Calu3 (cell line): ENCODE measurements around the gene SEMA4G. TPM values are rescaled to one million over a fixed set of nuclear protein-coding genes. Genes with fewer than 3 reads are reported as not detected.

Experiments
- BruUV-seq: library from RNA; stranded (reverse); fragments of 400-500 nt; replicated peaks from 2 replicates; lab custom pipeline; 2021; lab: Mats Ljungman, UMichigan
- CTCF ChIA-PET: fragments of 300-600 bp; sonication (Branson Sonifier 250); formaldehyde crosslinking; loops from one replicate; lab custom pipeline; 2022; ENCODE audit warnings: antibody characterized with exemption; lab: Charles Lee
- DNase-seq: peaks from one replicate; pipeline ENCODE4 v3.0.0; 2022
- H3K27ac Mint-ChIP-seq: one replicate; pipeline ENCODE4 v1.8.0; 2022; ENCODE audit warnings: mixed read lengths; ENCODE audit not compliant: unreplicated experiment
- H3K27me3 Mint-ChIP-seq: one replicate; pipeline ENCODE4 v1.8.0; 2022; ENCODE audit warnings: mixed read lengths; ENCODE audit not compliant: unreplicated experiment
- H3K36me3 Mint-ChIP-seq: one replicate; pipeline ENCODE4 v1.8.0; 2022; ENCODE audit warnings: mild to moderate bottlenecking, moderate library complexity, mixed read lengths; ENCODE audit not compliant: insufficient read depth, unreplicated experiment
- H3K4me1 Mint-ChIP-seq: one replicate; pipeline ENCODE4 v1.8.0; 2022; ENCODE audit warnings: mild to moderate bottlenecking, low read depth, mixed read lengths; ENCODE audit not compliant: unreplicated experiment
- H3K4me3 Mint-ChIP-seq: one replicate; pipeline ENCODE4 v1.8.0; 2022; ENCODE audit warnings: mild to moderate bottlenecking, low read depth, moderate library complexity, mixed read lengths; ENCODE audit not compliant: unreplicated experiment
- H3K9me3 Mint-ChIP-seq: one replicate; pipeline ENCODE4 v1.8.0; 2022; ENCODE audit warnings: low read depth, mixed read lengths; ENCODE audit not compliant: unreplicated experiment
- CTCF ChIP-seq: fragments of 200-600 bp; IDR thresholded peaks from one replicate; pipeline ENCODE4 v1.8.0; 2022; ENCODE audit warnings: antibody characterized with exemption; ENCODE audit not compliant: unreplicated experiment
- intact Hi-C: fragments of 100-400 bp; cut with micrococcal nuclease; formaldehyde crosslinking; loops from one replicate; pipeline ENCODE4 v1.10.0; 2022; ENCODE audit not compliant: unreplicated experiment
- total RNA-seq: library from RNA; stranded (reverse); gene quantifications from 2 replicates; pipeline ENCODE4 v1.2.3, GENCODE V29; 2022

SEMA4G gene
- total RNA-seq, 1 experiment from 2014 or later: 15.9 TPM

- H3K9me3 Mint-ChIP-seq: no peaks in the 10 kb centered on the region
- no peak overlapping the region for H3K27ac Mint-ChIP-seq
- TF ChIP-seq CTCF: no peak
- no peak overlapping the region for H3K4me3 Mint-ChIP-seq
- H3K4me1 Mint-ChIP-seq: no peaks in the 10 kb centered on the region
- no peak for DNase-seq
- peaks cover 26% of the 10 kb centered on the region for H3K36me3 Mint-ChIP-seq
- no peaks in the 10 kb centered on the region for H3K27me3 Mint-ChIP-seq
- CTCF ChIA-PET: interaction anchor here (0.6 kb wide), 1 partner anchor 101 kb away, joined by 3 read pairs; no protein-coding TSS in a partner anchor
- intact Hi-C loops: no loop called here
- no TSS peak for BruUV-seq
These were observed 13.9 kb downstream of the SEMA4G start for GRCh38 chr10:100982916-100983830.

GRCh38 chr10:100983868-100984671 is 14.8 kb downstream of the SEMA4G start:
- H3K27me3 Mint-ChIP-seq: no peaks in the 10 kb centered on the region
- H3K4me3 Mint-ChIP-seq: no peak overlapping the region
- BruUV-seq: no TSS peak
- peaks cover 23% of the 10 kb centered on the region for H3K36me3 Mint-ChIP-seq
- CTCF ChIA-PET: interaction anchor here (0.6 kb wide), 1 partner anchor 100 kb away, joined by 3 read pairs; no protein-coding TSS in a partner anchor
- no peaks in the 10 kb centered on the region for H3K4me1 Mint-ChIP-seq
- H3K9me3 Mint-ChIP-seq: no peaks in the 10 kb centered on the region
- TF ChIP-seq CTCF: no peak
- H3K27ac Mint-ChIP-seq: no peak overlapping the region
- no peak for DNase-seq
- intact Hi-C loops: no loop called here

- no peak overlapping the region for H3K4me3 Mint-ChIP-seq
- CTCF ChIA-PET: interaction anchor here (0.8 kb wide), 1 partner anchor 50 kb away, joined by 3 read pairs; no protein-coding TSS in a partner anchor
- BruUV-seq: no TSS peak
These were observed 15.4 kb downstream of the SEMA4G start for GRCh38 chr10:100984672-100985177.

More at GRCh38 chr10:100984672-100985177, 15.4 kb downstream of the SEMA4G start:
- DNase-seq: no peak
- Mint-ChIP-seq H3K27ac (no peak overlapping the region), H3K27me3 (no peaks in the 10 kb centered on the region), H3K9me3 (no peaks in the 10 kb centered on the region), H3K4me1 (no peaks in the 10 kb centered on the region), H3K36me3 (peaks cover 21% of the 10 kb centered on the region)
- no peak for TF ChIP-seq CTCF
- intact Hi-C loops: no loop called here
